Panc1 (cell line): Measurements from ENCODE around the gene YIPF5. TPM values are rescaled to one million over a fixed set of nuclear protein-coding genes. Genes with fewer than 3 reads are reported as not detected.

Source experiments
- ATAC-seq: fragments of 200-7000 bp; cut with Tn5 transposase; 2 replicates; pipeline ENCODE4 v1.9.1; 2020; ENCODE audit warnings: mild to moderate bottlenecking, moderate library complexity
- BruUV-seq: library from RNA; stranded (reverse); fragments of 400-500 nt; replicated peaks from 2 replicates; lab custom pipeline; 2021; lab: Mats Ljungman, UMichigan
- CTCF ChIA-PET: fragments of 300-600 bp; sonication (Branson Sonifier 250); formaldehyde crosslinking; loops from one replicate; lab custom pipeline; 2022; ENCODE audit warnings: antibody characterized with exemption; lab: Charles Lee
- POLR2A ChIA-PET: fragments of 300-600 bp; sonication (Branson Sonifier 250); formaldehyde crosslinking; loops from one replicate; lab custom pipeline; 2022; ENCODE audit warnings: antibody characterized with exemption; lab: Charles Lee
- DNase-seq: peaks from one replicate; pipeline ENCODE4 v3.0.0-alpha.2; 2010; ENCODE audit warnings: low read depth, low spot score
- H3K27ac ChIP-seq: 2 replicates; pipeline ENCODE4 v1.5.1; 2011; ENCODE audit warnings: mild to moderate bottlenecking, low read length, inconsistent platforms
- H3K27me3 ChIP-seq: fragments of 200-500 bp; sonication (Bioruptor generic); 2 replicates; pipeline ENCODE4 v1.6.0; 2014; ENCODE audit warnings: low read length, inconsistent platforms; ENCODE audit not compliant: control insufficient read depth, insufficient read depth
- H3K36me3 ChIP-seq: fragments of 200-500 bp; sonication (Bioruptor generic); 2 replicates; pipeline ENCODE4 v1.5.1; 2014; ENCODE audit warnings: inconsistent platforms, mild to moderate bottlenecking, low read length, moderate library complexity; ENCODE audit not compliant: control insufficient read depth, insufficient read depth
- H3K4me1 ChIP-seq: 2 replicates; pipeline ENCODE4 v1.5.1; 2011; ENCODE audit warnings: inconsistent platforms, mild to moderate bottlenecking, low read length, moderate library complexity; ENCODE audit not compliant: control insufficient read depth, insufficient read depth
- H3K4me3 ChIP-seq, 2 experiments: 2 replicates each; pipeline ENCODE4 v1.5.1; 2011 to 2012; ENCODE audit warnings: low read depth in 2 of 2, low read length in 2 of 2, mild to moderate bottlenecking in 2 of 2, inconsistent platforms in 1 of 2, moderate library complexity in 1 of 2
- H3K9me3 ChIP-seq: fragments of 200-500 bp; sonication (Bioruptor generic); 2 replicates; pipeline ENCODE4 v1.5.1; 2014; ENCODE audit warnings: low read depth, mild to moderate bottlenecking, inconsistent platforms, low read length, moderate library complexity; ENCODE audit not compliant: control insufficient read depth, insufficient read depth
- CTCF ChIP-seq: fragments of 450-650 bp; IDR thresholded peaks from 2 replicates; pipeline ENCODE4 v1.5.1; 2017; ENCODE audit warnings: mild to moderate bottlenecking
- POLR2AphosphoS5 ChIP-seq: IDR thresholded peaks from 2 replicates; pipeline ENCODE4 v1.6.1; 2012; ENCODE audit warnings: mild to moderate bottlenecking, low read depth, low read length, moderate library complexity
- REST ChIP-seq, 2 experiments: IDR thresholded peaks; 2 replicates each; pipeline ENCODE4 v1.6.1; 2011 to 2012; ENCODE audit warnings: low read depth in 2 of 2, control low read depth in 1 of 2, low read length in 1 of 2, mild to moderate bottlenecking in 1 of 2, moderate library complexity in 1 of 2; ENCODE audit not compliant: insufficient read depth in 1 of 2
- SIN3A ChIP-seq: IDR thresholded peaks from 2 replicates; pipeline ENCODE4 v1.6.1; 2012; ENCODE audit warnings: low read depth, mild to moderate bottlenecking, low read length, moderate library complexity, borderline replicate concordance; ENCODE audit not compliant: insufficient read depth
- TCF7L2 ChIP-seq: IDR thresholded peaks from 2 replicates; pipeline ENCODE4 v1.6.1; 2011; ENCODE audit warnings: mild to moderate bottlenecking, low read depth, low read length, inconsistent platforms
- in situ Hi-C: cut with HindIII; loops from 2 replicates; pipeline ENCODE4 v1.10.0; 2016; ENCODE audit warnings: low sequenced_read_pairs, low pct_unique_long_range_greater_than_20kb
- intact Hi-C: fragments of 100-400 bp; cut with micrococcal nuclease; formaldehyde crosslinking; loops from one replicate; pipeline ENCODE4 v1.10.0; 2022; ENCODE audit not compliant: unreplicated experiment
- total RNA-seq: library from RNA; stranded (reverse); gene quantifications from one replicate; pipeline ENCODE4 v1.2.1, GENCODE V29; 2021; ENCODE audit not compliant: unreplicated experiment

The YIPF5 gene
- total RNA-seq, 1 experiment from 2014 or later = 43.4 TPM

- peaks cover 3% of the 10 kb centered on the region for H3K27me3 ChIP-seq
- no peaks in the 10 kb centered on the region for H3K4me1 ChIP-seq
- POLR2A ChIA-PET = no interaction called here
- no TSS peak for BruUV-seq
- no peak for DNase-seq
- no peaks in the 10 kb centered on the region for H3K9me3 ChIP-seq
- intact Hi-C loops (no loop called here), in situ Hi-C loops (no loop called here)
- no peak overlapping the region for H3K27ac ChIP-seq
- ATAC-seq = no peak
- TF ChIP-seq REST (IDR thresholded peaks at IDR 0.05; ENCODE audit: insufficient read depth in 1 of 2, low read depth in 2 of 2, low read length in 1 of 2) (no peak), TCF7L2 (no peak), POLR2AphosphoS5 (no peak), SIN3A (no peak), CTCF (no peak)
- no peaks in the 10 kb centered on the region for H3K36me3 ChIP-seq
- no peak overlapping the region for H3K4me3 ChIP-seq
- CTCF ChIA-PET = no interaction called here
Measured at GRCh38 chr5:144141585-144141984, 28.9 kb downstream of the YIPF5 start.

GRCh38 chr5:144139586-144139985 is 30.9 kb downstream of the YIPF5 start:
- Histone ChIP-seq H3K27me3 (no peaks in the 10 kb centered on the region; the same call in none of the 2 replicates), H3K36me3 (no peaks in the 10 kb centered on the region), H3K4me3 (no peak overlapping the region), H3K4me1 (no peaks in the 10 kb centered on the region), H3K27ac (no peak overlapping the region), H3K9me3 (no peaks in the 10 kb centered on the region)
- CTCF ChIA-PET = no interaction called here
- DNase-seq (no peak), ATAC-seq (no peak)
- intact Hi-C loops = loop anchor here (10.0 kb wide), 1 partner anchor 315 kb away; no protein-coding TSS in a partner anchor
- POLR2A ChIA-PET = no interaction called here
- TF ChIP-seq TCF7L2 (no peak), SIN3A (no peak), REST (IDR thresholded peaks at IDR 0.05; ENCODE audit: insufficient read depth in 1 of 2, low read depth in 2 of 2, low read length in 1 of 2) (no peak), POLR2AphosphoS5 (no peak), CTCF (no peak)
- BruUV-seq = no TSS peak
- in situ Hi-C loops = no loop called here
